HG03025 (cell line): ENCODE data around the gene IAH1.

ENCODE experiments used
- ATAC-seq: cut with Tn5 transposase; IDR thresholded peaks from one replicate; pipeline ENCODE4 v1.9.1; 2021; ENCODE audit warnings: mild to moderate bottlenecking, moderate library complexity; ENCODE audit not compliant: unreplicated experiment, low FRiP score

Gene IAH1

GRCh38 chr2:9525266-9525665 is 50.9 kb downstream of the IAH1 start:
- no peak for ATAC-seq

- no peak for ATAC-seq
Observed at GRCh38 chr2:9527995-9528787, 53.8 kb downstream of the IAH1 start.

- no peak for ATAC-seq
Observed at GRCh38 chr2:9532421-9532820, 58.1 kb downstream of the IAH1 start.

GRCh38 chr2:9533663-9534062 is 59.3 kb downstream of the IAH1 start:
- ATAC-seq: no peak

- no peak for ATAC-seq
Observed at GRCh38 chr2:9535177-9535576, 60.8 kb downstream of the IAH1 start.

GRCh38 chr2:9536504-9536903 is 62.2 kb downstream of the IAH1 start:
- ATAC-seq: no peak

- no peak for ATAC-seq
Observed at GRCh38 chr2:9538000-9538507, 63.7 kb downstream of the IAH1 start.
